Astrocyte of the cerebellum (primary cell): Measurements from ENCODE around the gene CFAP100.

ENCODE experiments used
- DNase-seq: peaks from one replicate; pipeline ENCODE4 v3.0.0-alpha.2; 2011; ENCODE audit warnings: low read depth
- H3K4me3 ChIP-seq: 2 replicates; pipeline ENCODE4 v1.5.1; 2011; ENCODE audit warnings: mild to moderate bottlenecking, low read depth, low read length, moderate library complexity
- CTCF ChIP-seq: IDR thresholded peaks from 2 replicates; pipeline ENCODE4 v1.5.1; 2012; ENCODE audit warnings: low read length, low read depth, moderate library complexity, mild to moderate bottlenecking; ENCODE audit errors: missing control alignments
- in situ Hi-C: cut with HindIII; loops from 2 replicates; pipeline ENCODE4 v1.10.0; 2017; ENCODE audit warnings: low sequenced_read_pairs

CFAP100 gene

GRCh38 chr3:126435456-126436315 lies 41.0 kb downstream of the CFAP100 start:
- H3K4me3 ChIP-seq = no peak overlapping the region
- in situ Hi-C loops = no loop called here
- DNase-seq = no peak
- no peak for TF ChIP-seq CTCF

GRCh38 chr3:126436826-126437717 lies 42.4 kb downstream of the CFAP100 start:
- H3K4me3 ChIP-seq = no peak overlapping the region
- DNase-seq = no peak
- in situ Hi-C loops = no loop called here
- no peak for TF ChIP-seq CTCF

GRCh38 chr3:126438186-126438585 lies 43.5 kb downstream of the CFAP100 start:
- in situ Hi-C loops = no loop called here

GRCh38 chr3:126438746-126439145 lies 44.0 kb downstream of the CFAP100 start:
- DNase-seq = no peak
- H3K4me3 ChIP-seq = no peak overlapping the region
- in situ Hi-C loops = no loop called here
- TF ChIP-seq CTCF = no peak

More at GRCh38 chr3:126438186-126438585, 43.5 kb downstream of the CFAP100 start:
- no peak overlapping the region for H3K4me3 ChIP-seq
- no peak for TF ChIP-seq CTCF
- no peak for DNase-seq

GRCh38 chr3:126439346-126439967 lies 44.7 kb downstream of the CFAP100 start:
- no peak overlapping the region for H3K4me3 ChIP-seq
- in situ Hi-C loops = no loop called here
- DNase-seq = no peak
- no peak for TF ChIP-seq CTCF
